Measurements from ENCODE around the gene SH2B3.
"Not testable (repeated sequence)": the region's sequence is repeated elsewhere in the genome, so short reads cannot be mapped to it uniquely, and the experiment has no call there.

The SH2B3 gene

DNA sequence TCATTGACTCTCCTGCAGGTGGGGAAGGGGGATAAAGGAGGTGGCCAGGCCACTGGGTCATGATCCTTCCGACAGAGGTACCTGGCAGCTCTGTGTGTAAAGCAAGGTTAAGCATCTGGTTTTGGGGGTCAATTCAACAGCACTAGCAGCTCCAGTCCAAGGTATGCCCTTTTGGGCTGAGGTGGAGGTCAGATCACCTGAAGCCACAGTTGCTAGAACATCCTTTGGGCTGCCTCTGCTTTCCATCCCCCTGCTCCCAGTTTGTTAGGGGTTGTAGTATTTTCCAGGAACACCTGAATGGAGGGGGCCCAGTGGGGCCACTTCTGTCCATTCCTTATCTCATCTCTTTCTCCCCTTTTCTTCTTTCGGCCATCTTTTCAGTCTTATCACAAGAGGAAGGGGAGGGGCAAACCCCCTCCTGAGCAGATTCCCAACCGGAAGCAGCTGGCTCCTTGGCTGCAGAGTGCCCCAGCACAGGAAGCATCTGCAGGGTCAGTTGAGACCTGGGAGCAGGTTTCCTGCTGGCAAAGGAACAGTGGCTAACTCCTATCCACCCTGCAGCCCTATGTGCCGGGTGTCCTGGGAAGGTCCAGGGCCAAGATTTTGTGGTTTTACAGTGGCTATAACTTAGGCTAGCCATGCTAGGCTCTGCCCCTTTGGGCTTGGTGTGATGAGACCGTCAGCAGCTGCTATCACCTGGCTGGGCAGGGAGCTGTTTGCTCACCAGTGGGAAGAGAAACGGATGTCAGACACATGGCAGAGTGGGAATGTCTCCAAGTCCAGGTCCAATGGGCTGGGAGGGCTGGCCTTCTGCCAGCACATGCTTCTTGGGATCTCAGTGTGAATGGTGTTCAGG is 40.2 kb downstream of the SH2B3 start:
- DNase-seq, result peak; percentile 30

DNA sequence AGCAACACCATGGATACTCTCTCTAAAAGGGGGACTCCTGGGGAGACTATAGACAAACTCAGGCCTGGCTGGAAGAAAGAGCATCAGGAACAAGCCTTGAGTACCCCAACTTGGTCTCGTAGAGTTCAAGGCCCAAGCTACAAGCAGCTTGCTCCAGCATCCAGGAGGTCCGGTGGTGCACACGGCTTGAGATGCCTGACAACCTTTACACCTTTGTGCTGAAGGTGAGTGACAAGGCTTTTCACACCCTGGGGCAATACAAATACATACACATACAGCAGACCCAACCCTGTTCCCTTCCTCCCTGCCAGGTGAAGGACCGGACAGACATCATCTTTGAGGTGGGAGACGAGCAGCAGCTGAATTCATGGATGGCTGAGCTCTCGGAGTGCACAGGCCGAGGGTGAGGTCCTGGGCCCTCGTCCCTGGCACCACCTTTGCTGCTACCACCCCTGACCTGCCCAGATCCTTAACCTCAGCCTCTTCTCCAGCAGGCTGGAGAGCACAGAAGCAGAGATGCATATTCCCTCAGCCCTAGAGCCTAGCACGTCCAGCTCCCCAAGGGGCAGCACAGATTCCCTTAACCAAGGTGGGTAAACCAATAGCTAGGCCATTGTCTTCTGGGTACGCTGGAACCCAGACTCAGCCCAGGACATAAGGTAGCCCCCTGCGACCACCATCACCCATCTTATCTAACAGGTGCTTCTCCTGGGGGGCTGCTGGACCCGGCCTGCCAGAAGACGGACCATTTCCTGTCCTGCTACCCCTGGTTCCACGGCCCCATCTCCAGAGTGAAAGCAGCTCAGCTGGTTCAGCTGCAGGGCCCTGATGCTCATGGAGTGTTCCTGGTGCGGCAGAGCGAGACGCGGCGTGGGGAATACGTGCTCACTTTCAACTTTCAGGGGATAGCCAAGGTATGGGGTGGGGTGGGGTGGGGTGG is 41.2 kb downstream of the SH2B3 start:
- DNase-seq, result no peak

DNA sequence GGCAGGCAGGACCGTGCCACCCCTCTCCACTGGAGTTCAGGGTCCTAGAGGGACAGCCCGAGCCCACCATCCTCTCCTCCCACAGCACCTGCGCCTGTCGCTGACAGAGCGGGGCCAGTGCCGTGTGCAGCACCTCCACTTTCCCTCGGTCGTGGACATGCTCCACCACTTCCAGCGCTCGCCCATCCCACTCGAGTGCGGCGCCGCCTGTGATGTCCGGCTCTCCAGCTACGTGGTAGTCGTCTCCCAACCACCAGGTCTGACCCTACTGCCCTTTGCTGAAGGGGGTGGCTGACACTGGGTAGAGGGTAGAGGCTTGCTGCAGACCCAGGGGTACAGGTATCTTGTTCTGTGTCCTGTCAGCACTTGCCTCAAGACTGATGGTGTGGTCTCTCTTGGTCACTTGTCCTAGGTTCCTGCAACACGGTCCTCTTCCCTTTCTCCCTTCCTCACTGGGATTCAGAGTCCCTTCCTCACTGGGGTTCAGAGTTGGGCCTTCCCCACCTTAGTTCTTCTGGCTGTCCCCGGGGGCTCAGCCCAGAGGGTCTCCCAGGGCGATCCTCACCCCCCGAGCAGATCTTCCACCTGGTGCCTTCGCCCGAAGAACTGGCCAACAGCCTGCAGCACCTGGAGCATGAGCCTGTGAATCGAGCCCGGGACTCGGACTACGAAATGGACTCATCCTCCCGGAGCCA is 42.0 kb downstream of the SH2B3 start:
- no peak for DNase-seq

DNA sequence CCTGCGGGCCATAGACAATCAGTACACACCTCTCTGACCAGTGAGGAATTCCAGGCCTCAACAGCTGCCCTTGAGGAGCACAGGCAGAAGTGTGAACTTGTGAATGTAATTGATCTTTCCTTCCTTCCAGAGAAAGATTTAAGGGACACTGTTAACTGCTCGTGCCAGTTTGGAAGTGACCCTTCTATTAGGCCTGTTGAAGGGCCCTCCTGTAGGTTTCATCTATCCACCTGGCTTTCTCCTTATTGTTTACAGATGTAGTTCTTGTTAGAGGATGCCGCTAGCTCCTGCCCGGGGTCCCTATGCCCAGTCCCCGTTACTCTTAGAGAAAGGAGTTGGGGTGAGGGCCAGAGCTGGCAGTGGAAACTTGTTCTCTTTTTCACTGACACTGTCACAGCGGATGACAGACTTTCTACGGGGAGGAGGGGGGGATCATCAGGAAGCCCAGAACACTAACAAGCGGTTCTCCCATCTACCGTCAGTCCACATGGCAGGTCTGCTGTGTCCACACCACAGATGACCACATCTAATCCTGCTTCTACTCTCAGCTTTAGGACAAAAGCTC is 42.6 kb downstream of the SH2B3 start:
- DNase-seq, result no peak

DNA sequence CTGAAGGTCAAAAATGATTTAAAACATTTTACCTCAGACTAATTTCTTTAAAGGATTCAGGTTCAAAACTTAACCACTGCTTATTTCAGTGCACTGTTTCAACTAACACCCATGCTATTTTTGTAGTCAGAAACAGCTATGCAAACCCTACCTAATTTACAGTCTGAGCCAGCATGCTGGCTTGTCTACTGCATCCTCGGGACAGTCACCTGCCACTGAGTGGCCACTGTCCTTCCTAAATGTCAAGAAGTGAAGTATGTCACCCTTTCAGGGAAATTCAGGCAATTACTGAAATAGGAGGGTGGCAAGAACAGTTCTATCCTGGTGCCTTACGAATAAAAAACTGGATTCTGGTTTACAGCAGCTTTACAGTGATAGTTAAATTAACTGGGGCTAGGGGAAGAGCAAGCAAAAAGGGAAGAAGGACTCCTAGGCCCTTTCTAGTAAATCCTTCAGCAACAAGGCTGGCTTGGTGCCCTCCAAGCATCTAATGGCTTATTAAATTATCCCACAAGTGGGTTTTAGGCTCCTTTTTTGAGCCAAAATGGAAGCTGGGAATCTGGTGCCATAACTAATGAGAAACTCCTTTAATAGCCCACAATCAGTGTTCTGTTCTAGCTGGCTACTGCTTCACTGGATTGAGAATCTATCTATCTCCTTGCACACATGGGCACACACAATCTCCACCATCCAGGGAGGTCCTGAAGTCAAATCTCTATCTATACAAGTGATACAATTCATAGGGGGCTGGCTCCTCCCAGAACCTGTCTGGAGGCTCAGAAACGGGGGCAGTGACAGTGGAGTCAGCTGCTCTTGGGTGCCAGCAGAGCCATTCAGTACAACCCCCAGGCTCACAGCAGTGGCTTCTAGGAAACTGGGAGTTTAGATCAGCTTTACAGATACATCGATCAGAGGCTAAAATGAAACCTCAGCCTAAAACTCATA is 43.4 kb downstream of the SH2B3 start:
- no peak for DNase-seq

DNA sequence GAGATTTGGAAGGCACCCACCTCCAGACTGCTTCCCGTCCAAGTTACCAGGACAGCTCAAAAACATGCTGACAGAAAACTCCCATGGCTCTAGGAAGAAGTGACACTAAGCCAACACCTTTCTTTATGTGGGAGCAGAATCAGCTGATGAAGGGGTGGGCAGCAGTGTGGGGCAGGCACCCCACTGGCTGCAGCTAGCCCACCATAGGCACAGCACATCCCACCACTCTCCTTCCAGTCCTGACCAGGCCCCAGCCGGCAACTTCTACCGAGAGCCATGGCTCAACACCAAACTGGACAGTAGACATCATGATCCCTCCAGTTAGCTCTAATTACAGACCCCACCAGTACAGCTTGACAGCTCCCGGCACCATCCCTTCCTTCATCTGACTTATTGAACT is 45.0 kb downstream of the SH2B3 start:
- DNase-seq, result no peak

DNA sequence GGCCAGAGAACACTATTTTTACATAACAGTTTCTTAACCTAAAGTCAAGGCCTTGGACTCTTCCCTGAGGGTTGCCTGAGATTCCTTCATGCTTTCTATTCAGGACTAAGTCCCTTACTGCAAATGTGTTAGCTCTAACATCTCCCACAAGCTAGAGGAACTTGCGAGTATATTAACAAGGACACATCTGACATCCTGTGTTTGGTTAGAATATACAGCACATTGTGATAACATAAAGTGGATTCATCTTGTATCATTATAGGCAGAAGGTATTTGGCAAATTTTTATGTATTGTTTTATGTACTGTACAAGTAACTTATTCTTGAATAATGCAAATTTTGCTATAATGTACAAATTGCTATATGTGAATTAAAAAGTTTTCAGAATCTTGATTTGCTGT is 45.5 kb downstream of the SH2B3 start:
- DNase-seq, result no peak

DNA sequence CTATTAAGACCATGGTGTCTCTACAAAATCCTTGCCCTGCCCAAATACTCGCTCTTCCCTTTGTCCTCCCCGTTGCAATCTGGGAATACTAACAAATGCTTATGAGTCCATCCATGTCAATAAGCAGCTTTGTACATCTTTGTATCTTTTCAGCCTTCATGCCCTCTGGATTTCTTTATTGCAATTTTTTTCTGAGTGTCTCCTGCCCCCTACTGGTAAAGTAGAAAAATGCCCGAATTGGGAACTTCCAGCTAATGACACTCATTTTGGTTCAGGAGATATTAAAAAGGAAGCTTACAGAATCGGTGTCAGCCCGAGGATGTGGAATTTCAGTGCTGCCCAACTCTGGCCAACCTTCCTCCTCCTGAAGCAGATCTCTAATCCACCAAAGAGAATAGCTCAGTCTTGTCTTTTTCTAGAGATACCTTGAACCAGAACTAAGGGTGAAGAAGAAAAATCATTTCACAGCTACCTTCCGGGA is 46.0 kb downstream of the SH2B3 start:
- peak; percentile 70 for DNase-seq

DNA sequence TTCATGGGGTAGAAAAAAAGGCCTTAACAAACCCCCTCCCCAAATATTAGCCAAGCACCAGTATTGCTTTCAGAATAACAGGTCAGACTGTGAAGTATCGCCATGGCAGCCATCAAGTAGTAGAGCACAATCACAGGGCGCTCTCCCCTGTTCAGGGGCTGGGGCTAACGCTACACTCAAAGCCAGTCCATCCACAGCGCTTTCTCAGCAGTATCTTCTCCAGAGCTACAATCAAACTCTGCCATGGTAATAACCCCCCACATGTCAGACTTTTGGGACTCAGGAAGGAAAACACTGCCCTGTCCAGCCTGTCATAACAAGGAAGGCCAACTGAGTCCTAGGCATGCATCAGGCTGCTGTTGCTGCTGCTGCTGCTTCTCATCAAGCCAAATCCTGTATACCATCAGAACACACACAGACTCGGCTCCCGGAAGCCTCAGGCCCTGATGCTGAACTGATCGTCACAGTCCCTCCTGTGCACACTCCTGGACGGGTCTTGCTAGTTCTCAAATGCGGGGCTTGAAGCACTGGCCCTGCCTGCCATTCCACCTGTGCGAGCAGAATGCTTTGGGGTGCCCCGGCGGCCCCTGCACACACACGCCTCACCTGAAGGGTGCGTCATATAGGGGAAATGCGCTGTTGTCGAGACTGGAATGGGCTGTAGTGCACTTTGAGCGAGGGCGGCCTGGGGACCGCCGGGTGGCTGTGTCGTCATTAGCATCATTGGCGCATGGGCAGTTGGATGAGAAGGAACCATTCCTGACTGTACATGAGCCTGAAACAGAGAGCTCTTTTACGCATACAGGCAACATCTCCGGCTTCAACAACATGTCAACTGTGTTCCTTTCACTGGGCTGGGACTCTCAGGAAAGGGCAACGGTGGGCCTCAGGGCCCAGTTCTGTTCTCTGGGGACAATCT is 47.6 kb downstream of the SH2B3 start:
- DNase-seq, result no peak

DNA sequence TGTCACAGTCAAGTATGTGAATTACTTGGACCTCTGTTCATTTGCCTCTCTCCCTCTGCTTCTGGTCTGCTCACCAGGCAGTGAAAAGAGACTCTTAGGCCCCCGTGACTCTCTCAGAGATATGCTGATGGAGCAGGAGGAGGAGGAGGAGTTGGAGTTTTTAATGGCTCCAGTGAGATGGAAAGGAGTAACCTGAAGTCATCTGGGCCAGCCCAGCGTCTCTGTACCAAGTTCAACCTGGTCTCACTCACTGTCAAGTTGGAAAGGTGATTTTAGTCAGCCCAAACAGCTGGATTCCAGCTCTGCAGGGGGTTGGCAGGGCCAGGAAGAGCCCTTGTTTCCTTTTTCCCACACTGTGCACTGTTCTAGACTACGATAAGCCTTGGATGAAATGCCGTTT is 48.6 kb downstream of the SH2B3 start:
- no peak for DNase-seq

DNA sequence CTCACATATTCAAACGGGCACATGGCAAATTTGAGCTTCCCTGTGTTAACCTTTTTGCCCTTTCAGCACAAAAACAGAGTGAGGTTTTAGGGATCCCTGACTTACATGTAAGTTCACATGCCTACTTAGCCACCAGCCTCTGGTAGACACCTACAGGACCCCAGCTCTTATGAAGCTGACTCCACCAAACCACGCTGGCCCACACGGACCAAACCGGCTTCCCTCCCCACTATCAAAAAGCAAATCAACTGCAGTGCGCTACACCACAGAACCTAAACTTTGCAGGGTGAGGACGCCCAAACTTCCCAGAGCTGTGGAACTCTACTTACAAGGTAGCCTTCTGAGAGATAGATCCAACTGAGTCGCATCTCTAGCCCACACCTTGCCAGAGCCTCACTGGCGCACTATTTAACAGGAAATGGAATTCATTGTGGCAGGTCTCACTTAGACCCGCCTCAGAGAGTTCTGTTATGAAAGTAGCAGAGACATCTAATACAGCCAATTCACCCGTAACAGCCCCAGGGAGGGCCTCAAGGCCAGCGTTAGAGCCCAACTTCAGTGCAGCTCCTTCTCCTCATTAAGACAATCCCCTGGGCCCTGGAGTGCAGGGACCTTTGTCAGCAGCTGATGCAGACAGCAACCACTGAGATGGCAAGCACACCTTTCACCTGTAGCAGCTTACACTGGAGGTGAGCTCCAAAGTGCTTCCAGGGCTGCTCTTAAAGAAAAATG is 49.2 kb downstream of the SH2B3 start:
- DNase-seq, result no peak

DNA sequence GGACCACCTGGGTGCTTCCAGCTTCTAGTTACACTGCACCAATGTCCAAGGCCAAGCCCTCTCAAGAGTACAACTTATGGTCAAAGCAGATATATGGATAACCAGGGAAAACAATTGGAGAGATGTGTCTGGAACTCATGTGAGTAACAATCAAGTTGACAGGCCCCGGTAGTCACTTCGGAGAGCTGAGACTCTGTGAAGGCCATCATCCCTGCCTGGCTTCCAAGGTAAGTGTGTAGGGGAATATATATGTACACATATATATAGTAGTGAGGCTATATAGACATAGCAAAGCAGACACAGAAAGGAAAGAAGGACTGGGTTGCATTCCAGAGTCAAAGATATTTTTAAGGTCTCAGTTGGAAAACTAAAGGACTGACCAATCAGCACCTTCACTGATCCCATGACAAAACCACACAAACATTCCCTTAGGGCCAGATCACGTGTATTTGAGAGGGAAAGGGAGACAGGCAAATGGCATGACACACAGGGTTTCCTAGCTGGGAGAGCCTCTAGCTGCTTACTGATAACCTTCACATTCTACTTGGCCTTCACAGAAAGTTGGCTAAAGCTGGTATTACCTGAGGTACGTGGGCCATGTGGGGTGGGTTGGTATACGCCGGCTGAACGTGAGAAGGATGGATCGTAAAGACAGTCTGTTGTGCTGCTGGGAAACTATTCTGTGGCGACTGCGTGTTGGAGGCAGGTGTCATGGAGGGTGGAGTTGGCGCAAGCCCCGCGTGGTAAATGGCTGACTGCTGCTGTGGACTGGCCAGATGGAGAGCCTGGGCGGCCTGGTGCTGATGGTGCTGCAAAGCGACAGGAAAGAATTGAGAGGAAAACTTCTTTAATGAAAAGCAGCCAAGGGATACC is 50.0 kb downstream of the SH2B3 start:
- no peak for DNase-seq

DNA sequence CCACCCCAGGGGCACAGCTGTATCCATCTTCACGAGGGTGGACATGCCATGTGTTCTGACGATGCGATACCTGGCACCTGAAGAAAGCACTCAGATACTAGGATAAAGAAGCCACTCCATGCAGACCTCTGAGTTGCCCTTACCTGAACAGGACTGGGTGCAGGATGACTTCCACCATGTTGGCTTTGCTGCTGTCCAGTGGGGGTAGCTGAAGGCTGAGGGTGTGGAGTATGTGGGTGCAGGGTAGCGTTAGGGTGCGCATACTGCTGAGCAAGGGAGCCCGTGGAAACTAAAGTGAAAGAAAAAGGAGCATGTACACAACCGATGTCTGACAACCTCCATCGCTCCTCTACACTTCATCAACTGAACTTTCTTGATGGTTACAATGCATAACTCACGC is 51.3 kb downstream of the SH2B3 start:
- no peak for DNase-seq

DNA sequence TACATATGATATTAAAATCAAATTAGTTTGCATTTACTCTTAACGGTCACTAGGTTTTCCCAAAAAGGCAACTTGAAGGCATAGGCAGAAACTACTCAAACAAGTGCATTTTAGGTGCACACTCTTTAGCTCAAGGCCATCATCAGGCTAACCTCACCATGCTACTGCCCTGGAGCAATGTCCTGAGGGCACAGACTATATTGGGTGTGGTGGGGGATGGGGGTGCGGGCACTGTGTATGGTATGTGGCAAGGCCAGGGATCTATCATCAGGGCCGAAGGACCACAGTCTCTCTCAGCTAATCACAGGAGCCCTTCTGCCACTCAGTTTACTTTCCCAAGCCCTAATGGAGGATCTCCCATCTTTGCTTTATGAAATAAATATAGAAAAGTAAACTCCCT is 51.9 kb downstream of the SH2B3 start:
- no peak for DNase-seq

DNA sequence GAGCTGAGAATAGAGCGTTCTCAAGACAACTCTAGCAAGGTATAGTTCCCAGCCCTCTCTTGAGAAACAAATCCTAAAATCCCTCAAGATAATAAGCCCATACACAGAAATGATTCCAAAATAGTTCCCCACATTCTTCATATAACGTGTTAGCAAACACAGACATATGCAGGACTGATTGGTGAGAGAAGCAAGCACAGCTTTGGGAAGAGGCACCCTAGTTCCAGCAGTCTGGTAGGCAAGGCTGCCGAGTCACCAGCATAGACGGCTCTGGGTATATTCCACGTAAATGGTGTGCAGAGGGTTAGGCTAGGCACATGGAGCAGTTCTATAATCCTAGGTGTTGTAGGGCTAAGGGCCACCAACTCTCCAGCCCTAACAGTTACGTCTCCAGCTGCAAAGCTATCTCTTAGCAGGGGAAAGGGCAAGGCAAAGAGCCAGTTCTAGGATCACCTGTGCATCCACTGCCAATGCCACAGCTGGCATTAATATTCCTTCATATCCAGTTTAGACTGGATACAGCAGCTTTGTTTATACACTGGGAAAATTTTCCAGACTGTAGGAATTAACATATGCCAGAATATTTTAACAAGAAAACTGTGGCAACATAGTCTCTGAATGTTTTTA is 52.9 kb downstream of the SH2B3 start:
- no peak for DNase-seq

DNA sequence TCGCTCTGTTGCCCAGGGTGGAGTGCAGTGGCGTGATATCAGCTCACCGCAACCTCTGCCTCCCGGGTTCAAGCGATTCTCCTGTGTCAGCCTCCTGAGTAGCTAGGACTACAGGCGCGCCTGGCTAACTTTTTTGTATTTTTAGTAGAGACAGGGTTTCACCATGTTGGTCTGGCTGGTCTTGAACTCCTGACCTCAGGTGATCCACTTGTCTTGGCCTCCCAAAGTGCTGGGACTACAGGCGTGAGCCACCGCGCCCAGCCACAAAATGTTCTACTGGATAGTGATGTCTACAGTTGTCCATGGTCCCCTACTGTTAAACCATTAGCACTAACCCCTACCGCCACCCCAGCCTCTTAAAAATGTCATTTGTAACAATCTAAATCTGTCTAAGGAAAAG is 54.4 kb downstream of the SH2B3 start:
- DNase-seq, result not testable (repeated sequence)

DNA sequence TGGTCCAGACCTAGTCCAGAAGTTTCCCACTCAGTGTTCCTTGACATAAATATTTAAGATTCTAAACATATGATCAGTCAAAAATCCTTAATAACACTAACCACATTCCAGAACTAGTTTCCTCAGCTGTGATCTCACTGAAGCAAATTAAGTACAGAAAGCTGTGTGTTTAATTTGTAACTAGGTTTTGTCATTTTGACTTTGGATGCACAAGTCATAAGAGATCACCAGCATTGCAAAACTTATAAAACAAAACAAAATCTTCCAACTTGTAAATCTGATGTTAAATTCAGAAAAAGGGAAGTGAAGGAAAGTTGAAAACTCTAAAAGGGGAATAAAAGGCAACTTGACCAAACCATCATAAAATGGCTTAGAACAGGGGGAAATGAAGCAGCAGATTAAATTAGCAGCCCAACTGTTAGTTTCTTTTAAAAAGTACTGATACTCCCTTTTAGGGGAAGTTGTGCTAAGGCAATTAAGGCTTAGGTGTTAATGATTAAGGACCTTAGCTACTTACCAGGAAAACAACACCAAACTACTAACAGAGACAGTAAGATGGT is 56.6 kb downstream of the SH2B3 start:
- no peak for DNase-seq

Data from NCI-H2171 treated with DMSO at 0.1 percent for 48 hours (cell line).